ENCODE data around the gene HBS1L.

HBS1L gene

GRCh38 chr6:135043364-135043763, 11.3 kb downstream of the HBS1L start:
- in situ Hi-C loops (cut with HindIII; ENCODE audit: low sequenced_read_pairs): no loop called here

GRCh38 chr6:135038335-135038734, 16.3 kb downstream of the HBS1L start:
- in situ Hi-C loops (cut with HindIII; ENCODE audit: low sequenced_read_pairs): no loop called here

- in situ Hi-C loops (cut with HindIII; ENCODE audit: low sequenced_read_pairs): no loop called here
Measured at GRCh38 chr6:135037541-135037940, 17.1 kb downstream of the HBS1L start.

GRCh38 chr6:135036731-135037420, 17.7 kb downstream of the HBS1L start:
- in situ Hi-C loops (cut with HindIII; ENCODE audit: low sequenced_read_pairs): no loop called here

GRCh38 chr6:135033238-135033637, 21.4 kb downstream of the HBS1L start:
- in situ Hi-C loops (cut with HindIII; ENCODE audit: low sequenced_read_pairs): no loop called here

GRCh38 chr6:135030532-135031178, 24.0 kb downstream of the HBS1L start:
- in situ Hi-C loops (cut with HindIII; ENCODE audit: low sequenced_read_pairs): no loop called here

- in situ Hi-C loops (cut with HindIII; ENCODE audit: low sequenced_read_pairs): no loop called here
Measured at GRCh38 chr6:135030056-135030473, 24.6 kb downstream of the HBS1L start.

GRCh38 chr6:135025775-135026174, 28.8 kb downstream of the HBS1L start:
- in situ Hi-C loops (cut with HindIII; ENCODE audit: low sequenced_read_pairs): no loop called here

- in situ Hi-C loops (cut with HindIII; ENCODE audit: low sequenced_read_pairs): no loop called here
Measured at GRCh38 chr6:135025175-135025574, 29.4 kb downstream of the HBS1L start.

GRCh38 chr6:135022050-135022697, 32.4 kb downstream of the HBS1L start:
- in situ Hi-C loops (cut with HindIII; ENCODE audit: low sequenced_read_pairs): no loop called here

GRCh38 chr6:135021310-135022049, 33.1 kb downstream of the HBS1L start:
- in situ Hi-C loops (cut with HindIII; ENCODE audit: low sequenced_read_pairs): no loop called here

GRCh38 chr6:135018941-135019340, 35.7 kb downstream of the HBS1L start:
- in situ Hi-C loops (cut with HindIII; ENCODE audit: low sequenced_read_pairs): no loop called here

- in situ Hi-C loops (cut with HindIII; ENCODE audit: low sequenced_read_pairs): no loop called here
Measured at GRCh38 chr6:135018052-135018451, 36.6 kb downstream of the HBS1L start.

- in situ Hi-C loops (cut with HindIII; ENCODE audit: low sequenced_read_pairs): no loop called here
Measured at GRCh38 chr6:135014353-135014832, 40.2 kb downstream of the HBS1L start.

- in situ Hi-C loops (cut with HindIII; ENCODE audit: low sequenced_read_pairs): no loop called here
Measured at GRCh38 chr6:135013211-135013610, 41.4 kb downstream of the HBS1L start.

GRCh38 chr6:135012764-135013163, 41.9 kb downstream of the HBS1L start:
- in situ Hi-C loops (cut with HindIII; ENCODE audit: low sequenced_read_pairs): no loop called here

- in situ Hi-C loops (cut with HindIII; ENCODE audit: low sequenced_read_pairs): no loop called here
Measured at GRCh38 chr6:135012349-135012748, 42.3 kb downstream of the HBS1L start.

- in situ Hi-C loops (cut with HindIII; ENCODE audit: low sequenced_read_pairs): no loop called here
Measured at GRCh38 chr6:135008941-135009290, 45.7 kb downstream of the HBS1L start.

- in situ Hi-C loops (cut with HindIII; ENCODE audit: low sequenced_read_pairs): no loop called here
Measured at GRCh38 chr6:135008072-135008940, 46.3 kb downstream of the HBS1L start.

GRCh38 chr6:135006386-135006914, 48.2 kb downstream of the HBS1L start:
- in situ Hi-C loops (cut with HindIII; ENCODE audit: low sequenced_read_pairs): no loop called here
